ENCODE results near the gene ITPRIP.

The ITPRIP gene

DNA sequence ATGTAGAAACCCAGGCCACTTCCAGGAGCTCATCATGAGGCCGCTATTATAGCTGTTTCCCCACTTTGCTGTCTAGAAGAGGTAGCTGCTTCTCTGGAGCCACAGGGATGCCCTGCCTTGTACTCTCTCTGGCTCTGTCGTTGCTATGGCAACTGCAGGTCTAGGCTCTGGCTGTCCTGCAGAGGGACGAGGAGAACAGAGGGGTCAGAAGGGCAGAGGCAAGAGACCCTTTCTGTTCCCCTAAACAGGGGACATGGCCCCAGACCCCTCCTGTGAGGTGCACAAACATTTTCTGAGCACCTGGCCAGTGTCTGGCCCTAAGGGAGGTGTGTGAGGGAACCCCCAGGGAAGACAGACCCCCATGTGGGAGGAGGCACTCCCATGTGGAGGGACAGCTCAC, 31.4 kb downstream of the ITPRIP start:
- no peak overlapping the region for H3K27ac ChIP-seq (ENCODE audit: low read length)
- no peaks in the 10 kb centered on the region for H3K4me1 ChIP-seq (ENCODE audit: insufficient read depth, low read length)
- no peak for DNase-seq
- H2AFZ ChIP-seq (ENCODE audit: low read depth, low read length) = no peak overlapping the region
- no peak overlapping the region for H3K9ac ChIP-seq (ENCODE audit: low read depth, low read length)
- H3K9me3 ChIP-seq (ENCODE audit: insufficient read depth, low read length, severe bottlenecking) = no peaks in the 10 kb centered on the region
- no peak for TF ChIP-seq EZH2 (IDR thresholded peaks at IDR 0.05; ENCODE audit: borderline replicate concordance, low read depth, low read length, severe bottlenecking)
- TF ChIP-seq, protein P1, sequence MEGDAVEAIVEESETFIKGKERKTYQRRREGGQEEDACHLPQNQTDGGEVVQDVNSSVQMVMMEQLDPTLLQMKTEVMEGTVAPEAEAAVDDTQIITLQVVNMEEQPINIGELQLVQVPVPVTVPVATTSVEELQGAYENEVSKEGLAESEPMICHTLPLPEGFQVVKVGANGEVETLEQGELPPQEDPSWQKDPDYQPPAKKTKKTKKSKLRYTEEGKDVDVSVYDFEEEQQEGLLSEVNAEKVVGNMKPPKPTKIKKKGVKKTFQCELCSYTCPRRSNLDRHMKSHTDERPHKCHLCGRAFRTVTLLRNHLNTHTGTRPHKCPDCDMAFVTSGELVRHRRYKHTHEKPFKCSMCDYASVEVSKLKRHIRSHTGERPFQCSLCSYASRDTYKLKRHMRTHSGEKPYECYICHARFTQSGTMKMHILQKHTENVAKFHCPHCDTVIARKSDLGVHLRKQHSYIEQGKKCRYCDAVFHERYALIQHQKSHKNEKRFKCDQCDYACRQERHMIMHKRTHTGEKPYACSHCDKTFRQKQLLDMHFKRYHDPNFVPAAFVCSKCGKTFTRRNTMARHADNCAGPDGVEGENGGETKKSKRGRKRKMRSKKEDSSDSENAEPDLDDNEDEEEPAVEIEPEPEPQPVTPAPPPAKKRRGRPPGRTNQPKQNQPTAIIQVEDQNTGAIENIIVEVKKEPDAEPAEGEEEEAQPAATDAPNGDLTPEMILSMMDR (IDR thresholded peaks at IDR 0.05; ENCODE audit: borderline replicate concordance, extremely low read depth, low read length, poor library complexity, severe bottlenecking) = no peak
- no peak overlapping the region for H3K4me3 ChIP-seq (ENCODE audit: low read depth in 1 of 2, low read length in 2 of 2)
- peaks cover 28% of the 10 kb centered on the region for H4K20me1 ChIP-seq (ENCODE audit: insufficient read depth, low read length)
- H3K4me2 ChIP-seq (ENCODE audit: insufficient read depth, low read length) = no peak overlapping the region
- H3K79me2 ChIP-seq (ENCODE audit: insufficient read depth, low read length) = no peaks in the 10 kb centered on the region
- ATAC-seq (ENCODE audit: insufficient read depth, low read depth) = no peak
- H3K27me3 ChIP-seq (ENCODE audit: insufficient read depth, low read length, poor library complexity) = no peaks in the 10 kb centered on the region
- H3K36me3 ChIP-seq (ENCODE audit: insufficient read depth, low read length) = peaks cover 17% of the 10 kb centered on the region; the same call in 1 of the 2 replicates

GRCh38 chr10:104304927-104305326, 33.3 kb downstream of the ITPRIP start:
- H3K4me2 ChIP-seq (ENCODE audit: insufficient read depth, low read length) = no peak overlapping the region
- H3K4me3 ChIP-seq (ENCODE audit: low read depth in 1 of 2, low read length in 2 of 2) = no peak overlapping the region
- H3K27me3 ChIP-seq (ENCODE audit: insufficient read depth, low read length, poor library complexity) = no peaks in the 10 kb centered on the region
- no peak for ATAC-seq (ENCODE audit: insufficient read depth, low read depth)
- H3K36me3 ChIP-seq (ENCODE audit: insufficient read depth, low read length) = peaks cover 1% of the 10 kb centered on the region; the same call in 1 of the 2 replicates
- H3K9ac ChIP-seq (ENCODE audit: low read depth, low read length) = no peak overlapping the region
- H3K27ac ChIP-seq (ENCODE audit: low read length) = no peak overlapping the region
- no peaks in the 10 kb centered on the region for H3K9me3 ChIP-seq (ENCODE audit: insufficient read depth, low read length, severe bottlenecking)
- H4K20me1 ChIP-seq (ENCODE audit: insufficient read depth, low read length) = peaks cover 17% of the 10 kb centered on the region
- no peaks in the 10 kb centered on the region for H3K4me1 ChIP-seq (ENCODE audit: insufficient read depth, low read length)
- no peak for DNase-seq
- no peak overlapping the region for H2AFZ ChIP-seq (ENCODE audit: low read depth, low read length)
- H3K79me2 ChIP-seq (ENCODE audit: insufficient read depth, low read length) = no peaks in the 10 kb centered on the region
- no peak for TF ChIP-seq EZH2 (IDR thresholded peaks at IDR 0.05; ENCODE audit: borderline replicate concordance, low read depth, low read length, severe bottlenecking)
- TF ChIP-seq, protein P1 (IDR thresholded peaks at IDR 0.05; ENCODE audit: borderline replicate concordance, extremely low read depth, low read length, poor library complexity, severe bottlenecking) = no peak

- 0 out of 2 replicates have a peak, but pooled peaks cover 2% of the 10 kb centered on the region for H3K4me1 ChIP-seq (ENCODE audit: insufficient read depth, low read length)
- H3K79me2 ChIP-seq (ENCODE audit: insufficient read depth, low read length) = no peaks in the 10 kb centered on the region
- no peak for DNase-seq
- no peak for ATAC-seq (ENCODE audit: insufficient read depth, low read depth)
- H3K27me3 ChIP-seq (ENCODE audit: insufficient read depth, low read length, poor library complexity) = no peaks in the 10 kb centered on the region
- no peak overlapping the region for H2AFZ ChIP-seq (ENCODE audit: low read depth, low read length)
- no peak overlapping the region for H3K4me3 ChIP-seq (ENCODE audit: low read depth in 1 of 2, low read length in 2 of 2)
- peaks cover 16% of the 10 kb centered on the region for H4K20me1 ChIP-seq (ENCODE audit: insufficient read depth, low read length)
- no peak overlapping the region for H3K9ac ChIP-seq (ENCODE audit: low read depth, low read length)
- H3K9me3 ChIP-seq (ENCODE audit: insufficient read depth, low read length, severe bottlenecking) = no peaks in the 10 kb centered on the region
- no peaks in the 10 kb centered on the region for H3K36me3 ChIP-seq (ENCODE audit: insufficient read depth, low read length)
- H3K4me2 ChIP-seq (ENCODE audit: insufficient read depth, low read length) = no peak overlapping the region
- no peak overlapping the region for H3K27ac ChIP-seq (ENCODE audit: low read length)
- no peak for TF ChIP-seq EZH2 (IDR thresholded peaks at IDR 0.05; ENCODE audit: borderline replicate concordance, low read depth, low read length, severe bottlenecking)
- TF ChIP-seq, protein P1 (IDR thresholded peaks at IDR 0.05; ENCODE audit: borderline replicate concordance, extremely low read depth, low read length, poor library complexity, severe bottlenecking) = no peak
Measured at GRCh38 chr10:104304356-104304745, 33.9 kb downstream of the ITPRIP start.

Measured in DND-41 (cell line).